GM23248 (cell line): ENCODE measurements around the gene CD86.

Source experiments
- EZH2 ChIP-seq: fragments of 200-600 bp; sonication (generic); IDR thresholded peaks from 2 replicates; pipeline ENCODE4 v1.6.1; 2018; ENCODE audit warnings: antibody characterized with exemption, mild to moderate bottlenecking; ENCODE audit not compliant: insufficient read depth, poor library complexity, severe bottlenecking
- EZH2phosphoT487 ChIP-seq: fragments of 200-600 bp; sonication (generic); IDR thresholded peaks from 2 replicates; pipeline ENCODE4 v1.6.1; 2018; ENCODE audit warnings: antibody characterized with exemption, moderate library complexity, mild to moderate bottlenecking, low read depth; ENCODE audit not compliant: insufficient read depth

GRCh38 chr3:122132949-122133540, 77.9 kb downstream of the CD86 start:
- no peak for TF ChIP-seq EZH2
- no peak for TF ChIP-seq EZH2phosphoT487
